RPMI7951 (cell line): Measurements from ENCODE around the gene DEK. TPM values are rescaled to one million over a fixed set of nuclear protein-coding genes. Genes with fewer than 3 reads are reported as not detected.

ENCODE experiments used
- DNase-seq: peaks from one replicate; pipeline ENCODE4 v3.0.0-alpha.2; 2012; ENCODE audit warnings: low read depth
- total RNA-seq: library from RNA; depleted of rRNA; stranded (reverse); fragments of >200 nt; shearing (Covaris generic); gene quantifications from 2 replicates; pipeline ENCODE4 v1.2.3, GENCODE V29; 2014

Gene DEK
- total RNA-seq, 1 experiment from 2014 or later, result 227 TPM

DNA sequence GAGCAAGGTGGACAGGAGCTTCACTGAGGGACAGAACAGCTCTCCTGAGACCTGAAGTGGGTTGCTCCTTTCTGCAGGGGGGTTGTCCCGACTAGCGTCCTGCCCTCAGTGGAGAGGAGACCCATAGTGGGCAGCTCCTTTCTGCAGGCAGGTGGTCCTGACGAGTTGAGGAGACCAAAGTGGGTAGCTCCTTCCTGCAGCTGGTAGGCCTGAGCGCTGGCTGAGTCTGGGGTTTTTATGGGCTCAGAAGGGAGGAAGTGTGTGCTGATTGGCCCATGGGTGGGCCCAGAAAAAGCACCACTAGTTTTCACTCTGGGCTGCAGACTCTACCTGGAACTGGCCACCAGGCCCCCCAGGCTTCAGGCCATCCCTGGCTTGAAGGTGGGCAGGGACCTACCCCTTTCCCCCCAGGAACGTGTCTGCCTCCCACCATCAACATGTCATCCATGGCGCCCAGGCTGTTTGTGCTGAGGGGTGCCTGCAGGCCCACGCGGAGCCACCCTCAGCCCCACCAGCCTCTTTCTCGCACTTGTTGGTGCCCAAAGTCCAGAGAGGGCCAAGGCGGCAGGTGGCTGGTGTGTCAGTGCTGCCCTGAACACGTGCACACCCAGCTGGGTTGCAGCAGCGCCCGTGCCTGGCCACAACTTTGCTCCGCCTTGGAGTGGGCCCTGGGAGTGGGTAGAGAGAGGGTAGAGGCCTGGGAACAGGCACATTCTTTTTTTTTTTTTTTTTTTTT lies 1.6 kb upstream of the DEK start:
- DNase-seq, result no peak

DNA sequence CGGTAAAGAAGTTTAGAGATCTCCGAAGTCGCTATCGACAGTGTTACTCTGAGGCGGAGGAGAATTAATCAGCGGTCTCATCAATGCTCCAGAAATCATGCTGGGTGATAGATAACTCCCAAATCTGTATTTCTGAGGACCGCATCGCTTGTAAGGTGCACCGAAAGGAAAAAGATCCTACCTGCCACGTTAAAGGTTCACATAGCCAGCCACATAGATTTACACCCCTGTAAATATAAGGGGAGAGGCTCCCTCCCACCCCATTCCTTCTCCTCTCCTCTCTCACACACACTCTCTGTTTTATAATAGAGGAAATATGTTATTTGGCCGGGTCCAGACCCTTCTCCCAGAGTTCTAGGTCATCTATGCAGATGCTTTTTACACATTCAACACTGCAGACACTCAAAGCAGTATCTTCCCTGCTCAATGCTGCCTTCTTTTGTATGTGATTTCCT lies 620 bp upstream of the DEK start:
- DNase-seq, result no peak

DNA sequence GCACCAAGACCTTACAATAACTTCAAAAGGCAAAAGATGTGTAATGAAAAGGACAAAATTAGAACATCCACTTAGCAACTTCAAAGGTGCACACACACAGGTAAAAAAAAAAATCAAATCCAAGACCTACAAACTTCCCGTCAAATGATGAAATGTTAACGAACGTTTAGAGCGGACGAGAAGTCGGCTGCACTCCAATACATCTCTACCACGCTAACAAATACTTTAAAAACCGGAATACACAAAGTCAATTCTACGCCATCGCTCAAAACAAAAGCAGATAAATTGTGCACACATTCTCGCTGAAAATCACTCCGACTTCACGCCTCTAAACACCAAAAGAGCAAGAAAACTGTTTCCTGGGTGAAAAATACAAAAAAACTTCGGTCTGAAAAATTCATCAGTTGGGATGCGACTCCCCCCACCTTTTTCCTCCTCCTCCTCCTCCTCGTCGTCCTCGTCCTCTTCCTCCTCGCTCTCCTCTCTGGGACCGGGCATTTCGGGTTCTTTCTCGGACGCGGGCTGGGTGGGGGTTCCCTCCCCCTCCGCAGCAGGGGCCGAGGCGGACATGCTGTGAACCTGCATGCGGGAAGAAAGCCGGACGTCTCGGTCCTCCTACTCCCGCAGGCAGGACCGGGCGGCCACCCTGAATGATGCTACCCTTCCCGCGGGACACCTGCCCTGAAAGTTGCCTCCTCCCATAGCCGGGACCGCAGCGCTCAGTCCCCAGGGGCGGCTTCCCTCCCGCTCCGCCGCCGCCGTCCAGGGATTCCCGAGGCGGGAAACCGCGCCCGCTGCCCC lies 712 bp downstream of the DEK start:
- DNase-seq, result peak; percentile 7

DNA sequence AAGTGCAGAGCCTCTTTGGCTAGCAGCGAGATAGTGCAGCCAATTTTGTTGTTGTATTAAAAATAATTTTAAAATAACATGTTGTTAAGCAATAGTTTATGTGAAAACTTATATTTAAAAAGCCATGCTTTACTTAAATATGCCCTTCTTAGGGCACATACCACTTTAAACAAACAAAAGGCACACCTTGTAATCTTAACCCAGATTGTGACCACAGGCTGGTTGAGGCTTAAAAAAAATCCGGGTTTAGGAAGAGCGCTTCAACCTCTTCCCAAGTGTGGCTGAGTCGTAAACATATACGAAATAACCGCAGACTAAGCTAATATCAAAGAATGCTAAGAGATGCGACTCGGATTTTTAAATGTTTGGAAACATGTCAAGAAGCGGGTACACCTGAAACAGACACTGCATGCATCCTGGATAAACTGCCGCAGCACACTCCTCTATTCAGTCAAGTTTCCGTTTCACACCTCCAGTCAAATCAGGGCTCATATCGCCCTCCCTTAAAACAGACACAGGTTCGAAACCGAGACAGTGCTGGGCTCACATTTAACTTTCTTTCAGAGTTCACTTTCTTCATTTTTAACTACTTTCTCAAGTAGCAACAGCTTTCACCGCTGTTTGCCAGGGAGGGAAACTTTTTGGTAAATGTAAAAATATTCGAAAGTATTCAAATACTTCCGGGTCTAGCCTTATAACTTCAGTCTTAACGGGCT lies 1.5 kb downstream of the DEK start:
- peak; percentile 17 for DNase-seq

DNA sequence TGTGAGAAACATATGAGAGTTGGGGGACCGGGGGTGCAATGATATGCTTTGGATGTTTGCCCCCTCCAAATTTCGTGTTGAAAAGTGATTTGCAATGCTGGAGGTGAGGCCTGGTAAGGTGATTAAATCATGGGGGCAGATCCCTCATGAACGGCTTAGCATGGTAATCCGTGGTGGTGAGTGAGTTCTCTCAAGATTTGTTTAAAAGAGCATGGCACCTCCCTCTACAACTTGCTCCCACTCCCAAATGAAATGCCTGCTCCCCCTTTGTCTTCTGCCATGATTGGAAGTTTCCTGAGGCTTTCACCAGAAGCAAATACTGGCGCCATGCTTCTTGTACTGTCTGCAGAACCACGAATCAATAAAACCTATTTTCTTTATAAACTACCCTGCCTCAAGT lies 2.5 kb downstream of the DEK start:
- DNase-seq, result no peak

DNA sequence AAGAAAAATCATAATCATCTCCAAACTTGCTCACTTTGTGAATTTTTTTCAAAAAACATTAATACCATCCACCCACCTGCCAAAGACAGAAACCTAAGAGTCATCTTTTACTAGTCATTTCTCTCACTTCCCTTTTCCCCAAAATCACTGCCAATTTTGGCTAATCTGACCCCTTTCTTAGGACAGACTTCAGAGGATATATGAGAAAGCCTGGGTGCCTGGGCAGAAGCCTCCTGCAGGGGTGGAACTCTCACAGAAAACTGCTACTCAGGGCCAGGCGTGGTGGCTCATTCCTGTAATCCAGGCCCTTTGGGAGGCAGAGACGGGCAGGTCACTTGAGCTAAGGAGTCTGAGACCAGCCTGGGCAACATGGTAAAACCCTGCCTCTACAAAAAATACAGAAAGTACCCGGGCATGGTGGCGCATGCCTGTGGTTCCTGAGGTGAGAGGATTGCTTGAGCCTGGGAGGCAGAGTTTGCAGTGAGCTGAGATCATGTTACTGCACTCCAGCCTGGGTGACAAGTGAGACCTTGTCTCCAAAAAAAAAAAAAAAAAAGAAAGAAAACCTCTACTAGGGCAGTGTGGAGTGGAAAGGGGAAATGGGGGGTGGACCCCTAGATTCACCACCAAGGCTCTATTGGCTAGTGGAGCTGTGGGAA lies 3.8 kb downstream of the DEK start:
- DNase-seq, result peak; percentile 77

DNA sequence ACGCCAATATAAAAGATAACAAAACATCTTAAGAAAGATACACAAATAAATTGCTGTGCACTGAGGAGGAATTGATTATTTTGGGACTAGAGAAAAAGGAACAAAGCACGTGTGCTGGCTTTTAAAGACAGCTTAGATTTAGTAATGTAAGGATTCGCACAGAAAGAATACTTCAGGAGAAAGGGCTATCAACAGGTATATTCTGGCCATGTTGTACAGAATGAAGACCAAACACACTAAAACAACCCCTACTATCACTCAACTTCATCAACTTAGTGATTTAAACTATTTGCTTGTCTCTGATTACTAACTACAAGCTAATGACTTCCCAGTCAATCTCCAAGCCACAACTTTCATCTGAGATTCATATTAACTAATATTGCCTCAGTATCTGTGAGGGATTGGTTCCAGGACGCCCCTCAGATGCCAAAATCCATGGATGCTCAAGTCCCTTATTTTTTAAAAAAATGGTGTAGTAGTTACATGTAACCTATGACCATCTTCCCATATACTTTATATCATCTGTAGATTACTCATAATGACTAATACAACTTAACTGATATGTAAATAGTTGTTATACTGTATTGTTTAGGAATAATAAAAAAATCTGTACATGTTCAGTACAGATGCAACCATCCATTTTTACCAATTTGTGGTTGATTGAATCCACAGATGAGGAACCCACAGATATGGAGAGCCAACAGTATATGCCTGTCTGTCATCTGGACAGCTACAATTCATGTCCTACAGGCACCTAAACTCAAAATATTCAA lies 4.5 kb downstream of the DEK start:
- no peak for DNase-seq

DNA sequence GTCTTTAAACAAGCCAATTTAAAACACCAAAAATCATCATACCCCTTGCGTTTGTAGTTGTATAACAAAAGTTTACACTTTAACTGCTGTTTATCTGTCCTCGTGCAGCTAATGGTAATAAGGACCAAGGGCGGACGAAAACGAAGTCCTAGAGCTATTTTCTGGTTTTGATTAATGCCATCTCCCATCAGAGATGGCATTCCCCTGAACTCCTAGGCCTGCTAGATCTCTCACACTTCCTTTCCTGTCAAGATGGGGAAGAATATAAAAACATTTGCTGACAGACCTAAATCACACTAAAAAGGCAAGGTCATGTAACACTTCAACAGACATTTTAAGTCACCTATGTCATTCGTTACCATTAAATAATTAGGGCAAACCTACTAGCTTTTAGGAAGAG lies 9.5 kb downstream of the DEK start:
- no peak for DNase-seq

DNA sequence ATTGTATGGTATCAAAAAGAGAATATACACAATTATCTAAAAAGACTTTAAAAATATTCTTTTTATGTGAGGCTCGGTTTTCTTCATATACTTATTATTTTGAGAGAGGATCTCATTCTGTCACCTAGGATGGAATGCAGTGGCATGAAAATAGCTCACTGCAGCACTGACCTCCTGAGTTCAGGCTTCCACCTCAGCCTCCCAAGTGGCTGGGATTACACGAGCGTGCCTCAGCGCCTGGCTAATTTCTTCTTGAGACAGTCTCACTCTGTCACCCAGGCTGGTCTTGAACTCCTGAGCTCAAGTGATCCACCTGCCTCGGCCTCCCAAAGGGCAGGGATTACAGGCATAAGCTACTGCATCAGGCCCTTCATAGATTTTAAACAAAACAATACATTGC lies 10.7 kb downstream of the DEK start:
- DNase-seq, result no peak

DNA sequence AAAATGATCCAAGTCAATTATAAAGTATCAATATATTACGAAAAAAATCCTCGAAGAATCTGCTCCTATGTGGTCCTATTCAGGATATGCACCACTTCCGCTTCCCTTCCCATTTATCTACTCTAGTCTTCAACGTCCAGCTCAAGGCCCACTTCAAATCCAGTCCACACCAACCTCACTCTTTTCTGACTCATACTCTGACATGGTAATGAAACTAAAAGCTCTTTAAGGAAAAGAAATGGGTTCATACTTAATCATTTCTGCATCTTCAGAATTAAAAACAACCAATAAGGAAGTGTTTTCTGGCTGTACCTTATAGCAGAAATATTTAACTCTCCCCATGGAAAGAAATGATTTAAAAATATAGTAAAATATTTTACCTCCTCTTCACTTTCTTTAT lies 15.1 kb downstream of the DEK start:
- no peak for DNase-seq

DNA sequence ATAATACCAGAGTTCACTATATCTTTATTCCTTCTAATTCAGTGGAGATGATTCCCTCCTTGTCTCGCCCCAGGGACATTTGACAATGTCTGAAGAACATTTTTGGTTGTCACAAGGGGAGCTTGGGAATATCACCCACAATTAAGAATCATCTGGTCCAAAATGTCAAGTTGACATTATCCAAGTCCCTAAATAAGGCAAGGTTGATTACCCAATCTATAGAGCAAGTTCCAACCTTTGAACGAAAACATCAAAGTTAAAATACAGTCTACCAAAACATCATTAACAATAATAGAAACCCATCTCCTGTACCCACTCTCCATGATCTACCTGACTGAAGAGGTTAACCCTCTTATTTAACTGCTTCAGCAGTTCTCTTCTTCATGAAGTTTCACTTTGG lies 15.6 kb downstream of the DEK start:
- DNase-seq, result no peak

DNA sequence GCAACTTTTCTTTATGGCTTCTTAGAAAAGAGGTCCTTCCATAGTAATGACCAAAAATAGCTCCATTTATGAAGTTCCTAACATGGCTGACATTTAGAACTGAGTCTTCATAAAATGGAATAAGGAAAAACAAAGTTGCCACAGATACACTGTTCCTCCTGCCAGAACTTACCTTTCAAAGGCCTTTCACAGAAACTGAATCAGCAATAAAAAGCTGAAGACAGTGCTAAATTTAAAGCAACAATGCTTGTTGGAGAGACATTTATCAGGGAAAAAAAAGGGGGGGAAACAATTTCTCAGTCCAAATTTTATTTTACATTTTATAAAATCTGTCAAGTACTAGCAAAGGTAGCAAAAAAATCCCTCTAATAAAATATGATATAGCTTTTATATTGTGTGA lies 17.3 kb downstream of the DEK start:
- DNase-seq, result no peak

DNA sequence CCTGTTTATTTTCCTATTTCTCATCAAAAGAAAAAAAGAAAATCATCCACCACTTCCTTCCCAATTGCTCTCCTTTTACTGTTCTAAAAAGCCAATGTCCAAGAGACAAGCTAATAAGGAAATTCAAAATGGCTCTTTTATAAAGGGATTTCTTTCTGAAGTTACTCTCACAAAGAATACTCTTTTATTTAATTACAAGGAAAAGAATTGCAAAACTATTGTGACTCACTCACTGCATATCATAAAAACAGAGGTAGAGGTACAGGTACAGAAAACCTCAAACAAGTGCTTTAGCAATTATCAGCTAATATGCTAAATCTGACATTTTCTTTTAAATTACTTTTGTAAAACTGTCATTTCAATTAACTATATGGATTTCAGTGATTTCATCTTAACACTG lies 18.1 kb downstream of the DEK start:
- DNase-seq, result no peak

DNA sequence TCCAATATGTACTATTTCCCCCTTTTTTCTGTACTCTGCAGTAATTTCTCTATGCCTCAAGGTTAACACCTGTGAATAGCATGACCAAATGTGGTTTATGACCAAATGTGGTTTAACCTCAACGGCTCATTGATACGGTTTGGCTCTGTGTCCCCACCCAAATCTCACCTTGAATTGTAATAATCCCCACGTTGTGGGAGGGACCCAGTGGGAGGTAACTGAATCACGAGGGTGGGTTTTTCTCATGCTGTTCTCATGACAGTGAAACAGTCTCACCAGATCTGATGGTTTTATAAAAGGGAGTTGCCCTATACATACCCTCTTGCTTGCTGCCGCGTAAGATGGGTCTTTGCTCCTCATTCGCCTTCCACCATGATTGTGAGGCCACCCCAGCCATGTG lies 18.7 kb downstream of the DEK start:
- DNase-seq, result peak; percentile 10

DNA sequence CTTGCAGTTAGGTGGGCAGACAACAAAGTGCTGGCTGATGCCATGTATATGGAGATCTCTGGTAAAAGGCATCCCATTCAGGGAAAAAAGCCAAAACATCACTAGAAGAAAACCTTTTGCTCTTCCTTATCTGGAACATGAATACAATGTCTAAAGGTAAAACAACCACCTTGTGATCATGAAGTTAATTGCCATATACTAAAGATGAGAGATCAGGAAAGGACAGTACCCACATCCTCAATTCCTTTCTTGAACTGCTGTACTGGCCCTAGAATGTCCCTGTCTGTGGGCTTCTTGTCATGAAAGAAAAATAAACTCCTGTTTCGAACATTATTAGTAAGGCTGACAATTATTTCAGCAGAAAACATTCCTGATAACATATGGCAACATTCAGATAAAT lies 19.3 kb downstream of the DEK start:
- DNase-seq, result no peak

DNA sequence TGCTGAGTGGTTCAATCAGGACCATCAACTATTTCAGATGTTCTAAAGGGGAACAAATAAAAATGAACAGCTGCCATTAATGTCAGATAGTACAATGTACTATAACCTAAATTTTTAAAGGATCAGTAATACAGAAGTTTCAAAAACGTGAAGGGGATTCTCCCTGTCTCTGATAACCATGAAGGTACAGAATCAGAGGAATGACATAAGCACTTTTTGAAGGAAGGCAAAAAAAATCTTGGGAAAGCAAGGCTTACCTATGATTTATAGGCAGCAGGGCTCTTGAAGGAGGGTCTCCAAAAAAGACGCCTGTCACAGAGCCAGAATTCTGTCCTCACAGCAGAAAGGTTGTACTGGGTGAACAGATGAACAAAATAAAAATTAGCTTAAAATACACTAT lies 20.1 kb downstream of the DEK start:
- no peak for DNase-seq

DNA sequence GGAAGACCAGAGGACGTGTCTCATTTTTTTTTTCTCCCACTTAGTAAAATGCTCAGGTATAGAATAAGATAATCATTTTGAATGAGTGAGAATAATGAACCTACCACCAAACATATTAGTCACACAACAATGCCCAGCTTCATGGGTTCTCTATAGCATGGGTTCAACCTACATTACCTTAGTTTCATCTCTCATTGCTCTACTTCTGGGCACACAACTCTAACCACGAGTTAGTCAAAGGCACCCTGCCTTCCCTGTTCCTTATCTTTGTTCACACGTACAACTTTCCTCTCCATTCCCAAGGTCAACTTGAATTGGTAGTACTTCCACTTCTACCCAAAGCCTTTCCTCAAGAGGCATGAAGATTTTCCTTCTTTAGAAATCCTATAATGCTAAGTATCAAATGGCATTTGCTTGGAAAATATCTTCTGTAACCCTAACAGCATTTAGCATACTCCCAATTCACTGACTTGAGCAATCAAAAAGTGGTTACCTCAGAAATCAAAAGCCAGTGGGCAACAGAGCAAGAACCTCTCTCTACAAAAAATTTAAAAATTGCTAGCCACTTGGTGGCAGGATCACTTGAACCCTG lies 20.9 kb downstream of the DEK start:
- no peak for DNase-seq

DNA sequence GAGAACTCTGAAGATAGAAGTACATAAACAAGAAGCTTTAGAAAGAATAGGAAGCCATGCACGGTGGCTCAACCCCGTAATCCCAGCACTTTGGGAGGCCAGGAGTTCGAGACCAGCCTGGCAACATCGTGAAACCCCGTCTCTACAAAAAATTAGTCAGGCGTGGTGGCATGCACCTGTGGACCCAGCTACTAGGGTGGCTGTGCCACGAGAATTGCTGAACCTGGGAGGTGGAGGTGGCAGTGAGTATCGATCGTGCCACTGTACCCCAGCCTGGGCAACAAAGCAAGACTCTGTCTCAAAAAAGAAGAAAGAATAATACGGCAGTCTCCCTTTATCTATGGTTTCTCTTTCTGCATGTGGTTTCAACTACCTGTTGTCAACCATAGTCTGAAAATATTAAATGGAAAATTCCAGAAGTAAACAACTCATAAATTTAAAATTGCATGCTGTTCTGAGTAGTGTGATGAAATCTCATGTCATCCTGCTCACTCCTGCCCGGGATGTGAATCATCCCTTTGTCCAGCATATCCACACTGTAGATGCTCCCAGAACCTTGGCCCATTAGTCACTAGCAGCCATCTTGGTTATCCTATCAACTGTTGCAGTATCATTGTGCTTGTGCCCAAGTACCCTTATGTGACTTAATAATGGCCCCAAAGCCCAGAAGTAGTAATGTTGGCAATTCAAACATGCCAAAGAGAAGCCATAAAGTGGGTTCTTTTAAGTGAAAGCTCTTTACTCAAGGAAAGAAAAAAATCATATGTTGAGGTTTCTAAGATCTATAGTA lies 22.1 kb downstream of the DEK start:
- DNase-seq, result peak; percentile 83

DNA sequence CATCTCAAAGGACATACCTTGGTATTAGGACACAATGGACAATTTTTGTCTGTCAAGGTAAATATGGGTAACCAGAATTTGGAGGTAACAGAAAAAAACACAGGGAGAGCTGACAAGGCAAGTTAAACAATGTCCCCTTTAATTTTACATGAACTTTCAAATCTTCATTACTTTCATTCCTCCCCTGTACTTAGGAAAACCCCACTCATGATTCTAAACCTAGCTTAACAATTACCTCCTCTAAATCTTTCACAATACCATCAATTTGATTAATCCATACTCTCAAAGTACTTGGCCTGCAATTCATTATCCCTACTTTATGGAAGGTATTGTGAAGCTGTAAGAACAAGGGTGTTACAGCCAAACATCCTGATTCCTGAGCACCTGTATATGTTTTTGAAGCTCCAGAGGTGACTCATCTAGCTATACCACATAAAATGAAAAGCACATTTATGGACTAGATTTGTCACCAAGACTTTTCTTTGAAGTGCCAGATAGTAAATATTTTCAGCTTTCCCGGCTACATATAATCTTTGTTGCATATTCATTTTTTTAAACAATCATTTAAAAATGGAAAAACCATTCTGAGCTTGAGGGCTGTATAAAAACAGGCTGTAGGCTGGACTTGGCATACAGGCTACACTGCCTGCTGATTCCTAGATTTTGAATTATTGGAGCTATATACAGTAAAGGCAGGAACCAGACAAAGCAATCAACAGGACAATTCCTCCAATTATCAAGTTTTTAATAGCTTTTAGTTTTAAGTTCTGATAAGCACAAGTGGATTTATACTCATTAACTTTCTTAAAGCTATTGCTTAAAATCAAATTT lies 22.9 kb downstream of the DEK start:
- peak; percentile 38 for DNase-seq
